Measurements from ENCODE around the gene DPH3.

The DPH3 gene

DNA sequence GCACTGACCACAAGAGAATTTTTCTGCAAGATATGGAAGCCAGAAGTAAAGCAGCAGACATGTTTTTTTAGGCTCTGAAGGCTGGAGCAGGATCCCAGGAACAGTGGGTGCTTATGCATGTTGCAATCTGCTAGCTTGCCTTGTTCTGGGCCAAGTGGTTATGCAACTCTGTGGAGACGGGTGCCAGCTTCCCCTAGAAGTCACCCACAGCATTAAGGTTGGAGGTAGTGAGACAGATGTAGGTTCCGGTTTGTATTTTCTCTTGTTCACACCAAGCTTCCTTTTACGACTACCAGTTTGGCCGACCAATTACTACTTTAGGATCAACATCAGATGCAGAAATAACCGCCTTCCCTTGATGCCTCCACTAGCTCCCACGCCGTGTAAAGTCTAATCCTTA is 11.1 kb downstream of the DPH3 start:
- DNase-seq, result no peak

- no peak for DNase-seq
Observed at GRCh38 chr3:16252988-16253387, 11.8 kb downstream of the DPH3 start.

DNA sequence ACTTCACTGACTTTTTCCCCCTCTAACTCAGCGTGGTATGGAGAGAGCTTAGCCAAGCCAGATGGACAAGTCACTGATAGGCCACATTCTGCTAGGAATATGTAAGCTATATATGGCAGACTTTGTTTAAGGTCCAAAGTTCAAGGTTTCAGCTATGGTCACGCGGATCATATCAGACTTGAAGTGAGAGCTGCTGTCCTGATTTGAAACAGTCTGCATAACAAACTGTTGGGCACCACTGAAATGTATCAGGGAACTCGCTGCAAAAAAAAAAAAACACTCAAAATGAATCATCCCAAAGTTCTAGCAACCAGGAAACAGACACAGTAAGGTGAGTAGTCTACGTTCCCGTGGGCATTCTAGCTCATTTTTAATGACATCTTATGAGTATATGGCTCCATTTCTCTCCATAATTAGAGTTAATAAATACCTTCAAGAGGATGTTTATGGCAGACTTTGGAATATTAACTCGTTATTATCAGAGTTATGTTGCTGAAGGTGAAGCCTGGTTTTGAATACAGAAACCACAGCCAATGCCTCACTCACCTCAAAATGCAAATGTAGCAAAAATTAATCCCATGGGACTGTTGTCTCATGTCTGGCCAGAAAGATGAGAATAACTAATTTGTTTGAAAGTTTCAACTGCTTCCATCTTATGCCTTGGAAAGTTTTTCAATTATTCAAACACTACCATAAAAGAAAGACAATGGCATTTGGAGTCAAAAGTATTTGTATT is 12.3 kb downstream of the DPH3 start:
- no peak for DNase-seq

DNA sequence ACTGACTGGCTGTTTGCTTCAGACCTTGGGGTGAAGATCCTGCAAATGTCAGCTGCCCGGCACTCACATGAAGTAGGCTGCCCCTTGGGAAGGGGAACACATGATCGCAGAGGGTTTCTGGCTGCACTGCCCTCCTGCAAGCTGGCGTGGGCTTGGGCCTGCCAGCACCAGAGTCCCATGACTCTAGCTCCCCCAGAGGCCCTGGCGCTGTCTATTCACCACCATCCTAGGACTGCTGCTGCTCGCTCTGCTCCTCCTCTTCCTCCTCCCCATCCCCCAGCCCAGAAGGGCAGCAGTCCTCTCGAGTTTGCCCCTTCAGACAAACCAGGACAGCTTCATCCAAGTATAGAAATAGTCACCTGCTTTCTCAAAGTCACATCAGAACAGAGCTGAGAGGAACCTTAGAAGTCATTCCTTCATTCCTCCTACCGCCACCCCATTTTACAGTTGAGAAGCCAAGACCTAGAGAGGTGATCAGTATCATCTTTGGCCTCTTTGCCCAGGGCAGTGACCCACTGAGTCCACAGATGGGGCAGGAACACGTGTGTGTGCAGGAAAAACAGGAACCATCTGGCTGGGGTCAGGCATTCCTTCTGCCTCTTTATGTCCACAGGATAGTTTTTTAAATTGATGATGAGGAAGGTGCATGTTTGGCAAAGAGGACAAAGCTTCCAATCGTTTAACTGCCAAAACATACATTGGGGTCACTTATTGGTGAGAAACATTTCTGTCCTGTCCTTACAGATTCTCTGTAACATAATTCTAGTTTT is 13.2 kb downstream of the DPH3 start:
- no peak for DNase-seq

DNA sequence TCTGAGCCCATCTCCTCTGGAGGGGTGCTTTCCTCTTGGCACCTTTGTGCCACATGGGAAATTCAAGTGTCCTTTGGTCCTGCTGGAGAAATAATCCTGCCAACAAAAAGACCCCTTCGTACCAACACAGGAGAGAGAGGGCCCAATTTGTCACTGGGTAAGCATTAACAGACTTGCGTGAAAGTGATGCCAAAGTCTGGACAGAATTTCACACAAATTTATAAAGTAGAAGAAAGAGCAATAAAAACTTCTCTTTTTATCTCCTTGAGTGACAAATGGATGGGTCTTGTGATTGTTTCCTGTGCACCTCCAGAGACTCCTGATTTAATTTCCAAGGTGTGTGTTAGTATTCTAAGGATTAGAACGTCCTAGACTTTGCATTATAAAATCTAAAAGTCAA is 14.9 kb downstream of the DPH3 start:
- no peak for DNase-seq

GRCh38 chr3:16249336-16249735 is 15.4 kb downstream of the DPH3 start:
- no peak for DNase-seq

- no peak for DNase-seq
Observed at GRCh38 chr3:16248556-16248955, 16.2 kb downstream of the DPH3 start.

- peak; percentile 58 for DNase-seq
Observed at GRCh38 chr3:16247282-16248061, 17.3 kb downstream of the DPH3 start.

- no peak for DNase-seq
Observed at GRCh38 chr3:16245609-16246008, 19.1 kb downstream of the DPH3 start.

DNA sequence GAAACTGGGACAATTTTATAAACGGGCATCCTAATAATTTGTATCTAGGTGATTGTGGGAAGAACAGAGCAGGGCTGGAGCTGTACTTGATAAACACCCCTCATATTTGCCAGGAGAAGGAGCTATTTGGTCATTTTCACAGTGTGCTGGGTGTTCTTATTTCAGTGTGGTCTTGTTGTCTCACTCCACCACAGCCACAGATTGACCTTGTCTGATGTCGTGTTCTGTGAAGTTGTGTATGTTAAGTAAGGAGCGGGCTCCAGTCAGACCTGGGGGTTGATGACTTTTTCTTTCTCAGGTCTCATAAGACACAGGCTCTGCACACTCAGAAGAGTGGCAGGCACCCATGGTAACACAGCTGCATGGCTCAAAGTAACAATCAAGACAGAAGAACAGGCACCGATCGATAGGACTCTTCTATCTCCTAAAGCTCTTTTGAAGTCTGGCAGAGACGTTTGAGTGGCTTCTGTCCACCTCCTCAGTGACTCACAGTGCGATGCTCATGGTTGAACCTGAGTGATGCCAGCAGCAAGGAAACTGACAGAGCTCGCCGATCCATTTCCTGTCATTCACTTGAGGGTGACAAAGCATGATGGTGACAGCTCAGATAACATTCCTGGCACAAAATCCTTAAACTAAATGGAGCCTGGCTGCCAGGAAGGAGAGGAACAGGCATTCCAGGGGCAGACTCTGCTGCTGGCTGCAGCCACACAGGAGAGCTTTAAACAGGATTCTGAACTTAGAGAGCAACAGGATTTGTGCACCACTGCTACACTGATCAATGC is 20.8 kb downstream of the DPH3 start:
- no peak for DNase-seq

DNA sequence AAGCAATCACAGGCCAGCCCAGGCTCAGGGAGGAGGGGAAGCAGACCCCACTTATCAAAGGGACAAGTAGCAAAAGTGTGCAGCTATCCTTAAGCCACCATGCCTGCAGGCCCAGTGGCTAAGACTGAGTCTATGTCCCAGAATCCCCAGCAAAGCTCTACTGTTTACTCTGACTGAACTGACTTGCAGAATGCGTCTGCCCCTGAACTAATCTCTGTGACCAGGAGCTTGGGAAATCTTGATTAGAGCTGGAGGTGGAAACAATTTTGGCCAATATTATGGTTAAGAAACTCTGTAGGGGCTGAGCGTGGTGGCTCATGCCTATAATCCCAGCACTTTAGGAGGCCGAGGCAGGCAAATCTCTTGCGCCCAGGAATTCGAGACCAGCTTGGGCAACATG is 22.6 kb downstream of the DPH3 start:
- no peak for DNase-seq

- no peak for DNase-seq
Observed at GRCh38 chr3:16241225-16241624, 23.5 kb downstream of the DPH3 start.

DNA sequence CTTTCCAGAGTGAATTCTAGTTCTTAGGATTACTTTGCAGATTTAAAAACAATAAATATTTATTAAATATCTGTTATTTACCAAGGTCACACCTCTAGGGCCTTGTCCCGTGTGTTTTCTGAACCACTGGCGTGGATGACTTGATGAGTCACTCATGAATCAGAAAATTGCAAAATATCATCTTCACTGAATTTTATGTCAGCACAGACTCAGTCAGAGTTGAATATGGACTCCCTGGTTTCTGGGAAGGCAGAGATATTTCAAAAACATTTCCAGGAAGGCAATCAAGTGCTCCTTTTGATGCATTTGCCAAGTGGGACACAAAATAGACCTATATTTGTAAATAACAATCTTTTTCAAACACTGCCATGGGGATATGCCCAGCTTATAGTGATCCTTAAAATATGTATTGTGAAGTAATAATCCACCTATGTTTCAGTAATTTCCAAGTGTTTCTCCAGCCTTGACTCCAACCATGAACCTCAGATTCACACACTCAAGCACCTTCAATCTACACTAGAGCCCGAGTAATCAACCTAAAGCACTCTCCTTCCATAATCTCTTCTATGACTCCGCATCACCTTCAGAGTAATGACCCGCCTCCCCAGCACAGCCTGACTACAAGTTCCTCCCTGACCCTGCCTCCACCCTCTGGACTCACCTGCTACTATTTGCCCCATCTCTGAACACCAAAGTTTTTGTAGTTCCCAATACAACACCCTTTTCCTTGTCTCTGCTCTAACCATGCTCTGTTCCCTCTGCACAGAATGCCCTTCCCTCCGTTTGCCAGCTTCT is 24.3 kb downstream of the DPH3 start:
- DNase-seq, result no peak

- DNase-seq, result no peak
Observed at GRCh38 chr3:16239780-16240179, 25.0 kb downstream of the DPH3 start.

GRCh38 chr3:16239086-16239770 is 25.5 kb downstream of the DPH3 start:
- no peak for DNase-seq

GRCh38 chr3:16236856-16237393 is 27.8 kb downstream of the DPH3 start:
- no peak for DNase-seq

DNA sequence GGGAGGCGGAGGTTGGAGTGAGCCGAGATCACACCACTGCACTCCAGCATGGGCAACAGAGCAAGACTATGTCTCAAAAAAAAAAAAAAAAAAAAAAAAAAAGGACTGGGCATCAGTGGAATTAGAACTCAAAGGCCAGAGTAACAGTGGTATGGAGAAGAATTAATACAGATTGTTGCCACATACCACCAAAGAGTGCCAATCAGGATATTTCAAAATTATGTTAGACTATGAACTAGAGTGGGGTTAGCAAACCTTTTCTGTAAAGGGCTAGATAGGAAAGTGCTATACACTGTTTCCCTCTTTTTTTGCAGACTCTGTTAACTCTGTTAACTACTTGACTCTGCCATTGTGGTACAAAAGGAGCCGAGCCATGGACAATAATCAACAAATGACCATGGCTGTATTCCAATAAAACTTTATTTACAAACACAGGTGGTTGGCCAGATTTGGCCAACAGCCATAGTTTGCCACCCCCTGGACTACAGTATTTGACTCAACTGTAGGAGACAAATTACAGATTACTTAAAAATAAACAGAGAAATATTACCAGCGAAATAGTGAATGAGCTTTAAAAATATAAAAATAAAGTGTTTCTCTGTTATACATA is 28.6 kb downstream of the DPH3 start:
- no peak for DNase-seq

DNA sequence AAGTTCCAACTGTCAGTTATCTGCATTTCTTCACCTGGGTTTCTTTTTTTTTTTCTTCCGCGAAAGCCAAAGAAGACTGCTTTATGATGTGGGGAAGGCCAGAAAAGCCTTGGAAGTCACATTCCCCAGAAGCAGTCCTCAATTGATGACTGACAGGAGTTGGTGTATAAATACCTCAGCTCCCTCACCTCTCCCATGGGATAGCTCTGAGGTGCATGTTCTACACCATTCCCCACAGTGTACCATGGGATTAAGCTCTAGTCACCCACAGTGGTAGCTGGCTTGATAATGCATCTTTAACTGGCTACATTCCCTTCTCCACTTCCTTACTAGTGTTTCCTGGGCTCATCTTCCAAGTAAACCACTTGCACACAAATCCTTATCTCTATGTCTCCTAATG is 30.5 kb downstream of the DPH3 start:
- DNase-seq, result no peak

GRCh38 chr3:16233806-16234205 is 30.9 kb downstream of the DPH3 start:
- no peak for DNase-seq

DNA sequence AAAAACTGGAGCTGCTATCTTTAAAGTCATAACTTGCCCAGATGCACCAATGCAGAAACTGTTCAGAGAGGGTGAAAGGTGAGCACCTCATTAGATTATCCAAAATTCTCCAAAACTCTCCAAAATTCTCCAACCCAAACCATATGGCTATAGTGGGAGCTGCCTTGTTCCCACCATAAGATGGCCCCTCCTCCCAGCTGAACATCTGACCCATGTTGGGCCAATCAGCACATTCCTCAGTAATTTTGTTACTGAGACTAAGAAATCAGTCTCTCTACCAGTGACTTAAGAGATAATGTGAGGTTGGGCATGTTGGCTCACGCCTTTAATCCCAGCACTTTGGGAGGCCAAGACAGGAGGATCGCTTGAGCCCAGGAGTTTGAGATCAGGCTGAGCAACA is 32.8 kb downstream of the DPH3 start:
- DNase-seq, result no peak

DNA sequence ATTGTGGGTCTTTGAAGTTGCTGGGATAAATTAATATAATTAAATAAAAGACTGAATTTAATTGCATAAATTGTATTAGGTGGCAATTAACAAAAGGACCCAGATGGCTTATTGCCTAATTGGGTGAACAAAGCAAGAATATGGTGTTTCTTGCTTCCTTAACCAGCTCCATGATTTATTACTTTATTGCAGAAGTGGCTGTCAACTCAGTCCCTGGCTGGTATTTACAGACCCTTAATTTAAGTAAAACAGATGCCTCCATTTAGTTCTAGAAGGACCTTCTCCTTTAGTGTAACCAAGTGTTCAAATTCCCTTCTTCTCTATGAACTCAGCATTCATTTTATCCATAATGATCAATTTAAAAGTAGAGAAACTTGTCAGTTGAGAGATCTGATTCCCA is 35.1 kb downstream of the DPH3 start:
- DNase-seq, result no peak

All from activated CD4-positive, alpha-beta T cell treated with anti-CD3 and anti-CD28 coated beads for 1 hour (primary cell).